ENCODE data around the gene NFYB. TPM values are rescaled to one million over a fixed set of nuclear protein-coding genes. Genes with fewer than 3 reads are reported as not detected.

Gene NFYB
- polyA plus RNA-seq, 1 experiment: 23.3 TPM

DNA sequence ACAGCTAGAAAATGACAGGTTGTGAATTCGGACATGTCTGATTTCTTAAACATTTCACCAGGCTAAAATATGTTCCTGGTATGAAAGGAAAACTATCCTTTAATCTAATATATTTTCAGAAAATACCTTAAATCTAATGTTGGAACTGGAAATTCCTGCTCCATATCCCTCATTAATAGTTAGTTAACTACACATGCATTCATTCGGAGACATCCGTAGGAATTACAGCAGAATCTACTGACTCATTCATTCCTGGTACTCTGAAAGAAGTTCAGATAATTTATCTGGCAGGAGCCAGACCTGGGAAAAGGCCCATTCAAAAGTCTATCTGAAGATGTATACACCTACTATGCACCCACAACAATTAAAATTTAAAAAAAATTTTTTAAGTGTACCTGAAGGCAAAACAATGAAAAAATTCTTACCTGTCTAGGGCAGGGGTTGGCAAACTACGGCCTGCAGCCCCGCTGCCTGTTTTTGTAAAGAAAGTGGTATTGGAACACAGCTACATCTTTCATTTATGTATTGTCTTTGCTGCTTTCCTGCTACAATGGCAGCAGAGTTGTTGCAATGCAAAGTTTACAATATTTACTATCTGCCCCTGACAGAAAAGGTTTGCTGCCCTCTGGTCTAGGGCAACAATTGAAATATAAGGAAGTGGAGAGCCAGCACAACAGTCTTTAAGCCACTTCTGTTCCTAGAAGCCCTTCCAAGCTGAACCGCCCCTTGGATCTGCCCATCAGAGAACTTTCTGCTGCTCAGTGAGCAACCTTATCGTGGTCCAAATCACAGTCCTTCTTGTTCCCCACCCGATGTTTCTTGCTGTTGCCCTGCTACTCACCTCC lies 17.9 kb upstream of the NFYB start:
- ChIA-PET CTCF (interaction anchor here (0.8 kb wide), 1 partner anchor 11 kb away, joined by 3 read pairs; no protein-coding TSS in a partner anchor), POLR2A (no interaction called here)
- DNase-seq (ENCODE audit: low read depth): no peak
- TF ChIP-seq, protein P1, sequence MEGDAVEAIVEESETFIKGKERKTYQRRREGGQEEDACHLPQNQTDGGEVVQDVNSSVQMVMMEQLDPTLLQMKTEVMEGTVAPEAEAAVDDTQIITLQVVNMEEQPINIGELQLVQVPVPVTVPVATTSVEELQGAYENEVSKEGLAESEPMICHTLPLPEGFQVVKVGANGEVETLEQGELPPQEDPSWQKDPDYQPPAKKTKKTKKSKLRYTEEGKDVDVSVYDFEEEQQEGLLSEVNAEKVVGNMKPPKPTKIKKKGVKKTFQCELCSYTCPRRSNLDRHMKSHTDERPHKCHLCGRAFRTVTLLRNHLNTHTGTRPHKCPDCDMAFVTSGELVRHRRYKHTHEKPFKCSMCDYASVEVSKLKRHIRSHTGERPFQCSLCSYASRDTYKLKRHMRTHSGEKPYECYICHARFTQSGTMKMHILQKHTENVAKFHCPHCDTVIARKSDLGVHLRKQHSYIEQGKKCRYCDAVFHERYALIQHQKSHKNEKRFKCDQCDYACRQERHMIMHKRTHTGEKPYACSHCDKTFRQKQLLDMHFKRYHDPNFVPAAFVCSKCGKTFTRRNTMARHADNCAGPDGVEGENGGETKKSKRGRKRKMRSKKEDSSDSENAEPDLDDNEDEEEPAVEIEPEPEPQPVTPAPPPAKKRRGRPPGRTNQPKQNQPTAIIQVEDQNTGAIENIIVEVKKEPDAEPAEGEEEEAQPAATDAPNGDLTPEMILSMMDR (IDR thresholded peaks at IDR 0.05; ENCODE audit: insufficient read depth, low read depth, low read length): no peak
- H3K27me3 ChIP-seq (ENCODE audit: control insufficient read depth, insufficient read depth, low read length): no peaks in the 10 kb centered on the region
- H3K36me3 ChIP-seq (ENCODE audit: control insufficient read depth, insufficient read depth, low read length): no peaks in the 10 kb centered on the region
- no peak overlapping the region for H3K4me3 ChIP-seq (ENCODE audit: low read depth, low read length)

GRCh38 chr12:104154806-104155205 lies 16.8 kb upstream of the NFYB start:
- Histone ChIP-seq H3K4me3 (ENCODE audit: low read depth, low read length) (no peak overlapping the region), H3K27me3 (ENCODE audit: control insufficient read depth, insufficient read depth, low read length) (no peaks in the 10 kb centered on the region; the same call in 1 of the 2 replicates), H3K36me3 (ENCODE audit: control insufficient read depth, insufficient read depth, low read length) (no peaks in the 10 kb centered on the region)
- no peak for DNase-seq (ENCODE audit: low read depth)
- CTCF ChIA-PET: no interaction called here
- POLR2A ChIA-PET: no interaction called here
- TF ChIP-seq, protein P1 (IDR thresholded peaks at IDR 0.05; ENCODE audit: insufficient read depth, low read depth, low read length): no peak

GRCh38 chr12:104154286-104154685 lies 16.3 kb upstream of the NFYB start:
- ChIA-PET POLR2A (no interaction called here), CTCF (no interaction called here)
- Histone ChIP-seq H3K27me3 (ENCODE audit: control insufficient read depth, insufficient read depth, low read length) (no peaks in the 10 kb centered on the region; the same call in 1 of the 2 replicates), H3K36me3 (ENCODE audit: control insufficient read depth, insufficient read depth, low read length) (no peaks in the 10 kb centered on the region), H3K4me3 (ENCODE audit: low read depth, low read length) (no peak overlapping the region)
- TF ChIP-seq, protein P1 (IDR thresholded peaks at IDR 0.05; ENCODE audit: insufficient read depth, low read depth, low read length): no peak
- no peak for DNase-seq (ENCODE audit: low read depth)

DNA sequence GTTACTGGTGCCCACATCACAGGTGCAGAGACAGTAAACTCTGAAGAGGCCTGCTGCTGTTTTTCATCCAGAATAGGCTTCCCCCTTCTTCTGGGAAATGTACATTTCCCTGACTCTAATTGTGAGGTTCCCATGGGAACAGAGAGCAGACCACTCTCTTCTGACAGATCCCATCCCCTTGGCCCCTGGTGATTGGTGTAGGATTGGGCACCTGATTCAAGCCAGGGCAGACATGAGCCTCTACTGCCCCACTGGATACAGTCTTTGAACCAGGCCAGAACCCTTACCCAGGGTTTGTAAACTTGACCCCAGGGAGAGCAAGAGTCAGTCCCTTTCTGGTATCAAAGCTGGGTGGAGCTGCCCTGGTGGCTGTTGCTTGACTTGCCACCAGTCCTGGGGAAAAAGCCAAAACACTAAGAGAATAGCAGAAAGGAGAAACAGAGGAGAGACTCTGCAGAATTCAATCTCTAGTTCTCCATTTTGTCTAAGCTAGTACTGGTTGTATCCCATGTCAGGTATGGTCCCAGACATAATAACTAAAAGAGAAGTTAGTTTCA lies 14.8 kb upstream of the NFYB start:
- TF ChIP-seq, protein P1 (IDR thresholded peaks at IDR 0.05; ENCODE audit: insufficient read depth, low read depth, low read length): no peak
- Histone ChIP-seq H3K27me3 (ENCODE audit: control insufficient read depth, insufficient read depth, low read length) (no peaks in the 10 kb centered on the region; the same call in 1 of the 2 replicates), H3K4me3 (ENCODE audit: low read depth, low read length) (no peak overlapping the region), H3K36me3 (ENCODE audit: control insufficient read depth, insufficient read depth, low read length) (no peaks in the 10 kb centered on the region)
- ChIA-PET CTCF (no interaction called here), POLR2A (no interaction called here)
- no peak for DNase-seq (ENCODE audit: low read depth)

GRCh38 chr12:104150416-104150815 lies 12.4 kb upstream of the NFYB start:
- Histone ChIP-seq H3K36me3 (ENCODE audit: control insufficient read depth, insufficient read depth, low read length) (no peaks in the 10 kb centered on the region), H3K27me3 (ENCODE audit: control insufficient read depth, insufficient read depth, low read length) (no peaks in the 10 kb centered on the region; the same call in 1 of the 2 replicates), H3K4me3 (ENCODE audit: low read depth, low read length) (no peak overlapping the region)
- POLR2A ChIA-PET: no interaction called here
- no peak for DNase-seq (ENCODE audit: low read depth)
- CTCF ChIA-PET: no interaction called here
- TF ChIP-seq, protein P1 (IDR thresholded peaks at IDR 0.05; ENCODE audit: insufficient read depth, low read depth, low read length): no peak

Data from BJ (cell line).